Osteocyte (in vitro differentiated cells): ENCODE measurements around the gene NIT1. TPM values are rescaled to one million over a fixed set of nuclear protein-coding genes. Genes with fewer than 3 reads are reported as not detected.

ENCODE experiments used
- DNase-seq: peaks from one replicate; pipeline ENCODE4 v3.0.0; 2021; ENCODE audit warnings: mixed read lengths; ENCODE audit not compliant: unreplicated experiment; ENCODE audit errors: extremely low spot score
- H3K27ac Mint-ChIP-seq: one replicate; pipeline ENCODE4 v1.8.0; 2021; ENCODE audit warnings: mild to moderate bottlenecking, mixed read lengths; ENCODE audit not compliant: unreplicated experiment
- H3K27me3 Mint-ChIP-seq: one replicate; pipeline ENCODE4 v1.8.0; 2021; ENCODE audit warnings: mixed read lengths; ENCODE audit not compliant: unreplicated experiment
- H3K36me3 Mint-ChIP-seq: one replicate; pipeline ENCODE4 v1.8.0; 2021; ENCODE audit warnings: mixed read lengths; ENCODE audit not compliant: unreplicated experiment
- H3K4me1 Mint-ChIP-seq: one replicate; pipeline ENCODE4 v1.8.0; 2021; ENCODE audit warnings: mixed read lengths; ENCODE audit not compliant: unreplicated experiment
- H3K4me3 Mint-ChIP-seq: one replicate; pipeline ENCODE4 v1.8.0; 2021; ENCODE audit warnings: mild to moderate bottlenecking, moderate library complexity, mixed read lengths; ENCODE audit not compliant: unreplicated experiment
- H3K9me3 Mint-ChIP-seq: one replicate; pipeline ENCODE4 v1.8.0; 2021; ENCODE audit warnings: mixed read lengths; ENCODE audit not compliant: unreplicated experiment
- CTCF ChIP-seq: fragments of 200-600 bp; sonication (generic); IDR thresholded peaks from 2 replicates; pipeline ENCODE4 v1.5.0; 2021; ENCODE audit warnings: antibody characterized with exemption, mild to moderate bottlenecking, moderate library complexity
- total RNA-seq: library from RNA; stranded (reverse); gene quantifications from 2 replicates; pipeline ENCODE4 v1.2.1, GENCODE V29; 2021

NIT1 gene
- total RNA-seq, 1 donor from 2014 or later: 33.2 TPM

GRCh38 chr1:161161652-161162051 is 43.7 kb downstream of the NIT1 start:
- no peaks in the 10 kb centered on the region for H3K27me3 Mint-ChIP-seq
- no peak overlapping the region for H3K4me3 Mint-ChIP-seq
- no peaks in the 10 kb centered on the region for H3K9me3 Mint-ChIP-seq
- peaks cover 20% of the 10 kb centered on the region for H3K36me3 Mint-ChIP-seq
- no peak overlapping the region for H3K27ac Mint-ChIP-seq
- TF ChIP-seq CTCF: no peak
- no peak for DNase-seq
- peaks cover 35% of the 10 kb centered on the region for H3K4me1 Mint-ChIP-seq

GRCh38 chr1:161162052-161162451 is 44.1 kb downstream of the NIT1 start:
- TF ChIP-seq CTCF: no peak
- Mint-ChIP-seq H3K4me1 (peaks cover 37% of the 10 kb centered on the region), H3K36me3 (peaks cover 20% of the 10 kb centered on the region), H3K27ac (no peak overlapping the region), H3K4me3 (no peak overlapping the region), H3K9me3 (no peaks in the 10 kb centered on the region), H3K27me3 (no peaks in the 10 kb centered on the region)
- no peak for DNase-seq

- no peaks in the 10 kb centered on the region for H3K27me3 Mint-ChIP-seq
- no peaks in the 10 kb centered on the region for H3K9me3 Mint-ChIP-seq
- no peak overlapping the region for H3K27ac Mint-ChIP-seq
- peaks cover 45% of the 10 kb centered on the region for H3K4me1 Mint-ChIP-seq
- no peak for DNase-seq
- H3K4me3 Mint-ChIP-seq: no peak overlapping the region
- no peak for TF ChIP-seq CTCF
- peaks cover 14% of the 10 kb centered on the region for H3K36me3 Mint-ChIP-seq
Measured at GRCh38 chr1:161162806-161163205, 44.9 kb downstream of the NIT1 start.

GRCh38 chr1:161163793-161164192 is 45.9 kb downstream of the NIT1 start:
- Mint-ChIP-seq H3K9me3 (no peaks in the 10 kb centered on the region), H3K4me3 (no peak overlapping the region), H3K27ac (peak overlapping the region; percentile 29), H3K27me3 (no peaks in the 10 kb centered on the region), H3K36me3 (peaks cover 12% of the 10 kb centered on the region), H3K4me1 (peaks cover 46% of the 10 kb centered on the region)
- no peak for DNase-seq
- no peak for TF ChIP-seq CTCF

GRCh38 chr1:161164901-161165610 is 47.2 kb downstream of the NIT1 start:
- H3K9me3 Mint-ChIP-seq: no peaks in the 10 kb centered on the region
- DNase-seq: no peak
- H3K4me3 Mint-ChIP-seq: peak overlapping the region; percentile 48
- no peaks in the 10 kb centered on the region for H3K27me3 Mint-ChIP-seq
- TF ChIP-seq CTCF: no peak
- H3K4me1 Mint-ChIP-seq: peaks cover 38% of the 10 kb centered on the region
- H3K27ac Mint-ChIP-seq: peak overlapping the region; percentile 100
- H3K36me3 Mint-ChIP-seq: peaks cover 16% of the 10 kb centered on the region
